ENCODE results near the gene TMEM131. TPM values are rescaled to one million over a fixed set of nuclear protein-coding genes. Genes with fewer than 3 reads are reported as not detected.
"Not testable (repeated sequence)": the region's sequence is repeated elsewhere in the genome, so short reads cannot be mapped to it uniquely, and the experiment has no call there.

Gene TMEM131
- total RNA-seq, 2 donors from 2014 or later, result 20.0 to 21.4 TPM

- ATAC-seq (no peak), DNase-seq (no peak)
- Histone ChIP-seq H3K9me3 (peaks cover 0 to 4% (median 0%) of the 10 kb centered on the region in 3 donors), H3K27ac (no peak overlapping the region), H3K27me3 (no peaks in the 10 kb centered on the region), H3K4me1 (no peaks in the 10 kb centered on the region), H3K4me3 (no peak overlapping the region), H3K36me3 (replicated peaks in 1 of 2; ENCODE audit: insufficient read depth in 1 of 2, low read depth in 2 of 2) (peaks cover 4 to 7% of the 10 kb centered on the region in 2 donors)
- TF ChIP-seq CTCF (IDR thresholded peaks at IDR 0.05) (no peak), POLR2A (IDR thresholded peaks at IDR 0.05) (no peak)
- intact Hi-C loops (cut with DNase I), result no loop called here
Observed at GRCh38 chr2:97891611-97892010, 104.1 kb downstream of the TMEM131 start.

- ATAC-seq, result no peak
- 82 to 92% methylated on average over 2 of the region's 2 CpGs for WGBS, 2 donors
- Histone ChIP-seq H3K4me3 (no peak overlapping the region), H3K27me3 (no peaks in the 10 kb centered on the region), H3K9me3 (peaks cover 0 to 16% (median 0%) of the 10 kb centered on the region in 3 donors), H3K27ac (no peak overlapping the region), H3K4me1 (no peaks in the 10 kb centered on the region), H3K36me3 (replicated peaks in 1 of 2; ENCODE audit: insufficient read depth in 1 of 2, low read depth in 2 of 2) (peaks cover 8 to 9% of the 10 kb centered on the region in 2 donors)
- intact Hi-C loops (cut with DNase I), result no loop called here
- no peak for TF ChIP-seq CTCF (IDR thresholded peaks at IDR 0.05)
- TF ChIP-seq POLR2A (IDR thresholded peaks at IDR 0.05), result no peak
- DNase-seq, result no peak
Observed at GRCh38 chr2:97889156-97889555, 106.6 kb downstream of the TMEM131 start.

- peaks cover 0 to 16% (median 0%) of the 10 kb centered on the region in 3 donors for H3K9me3 ChIP-seq
- DNase-seq, result no peak
Observed at GRCh38 chr2:97885841-97886240, 109.9 kb downstream of the TMEM131 start.

GRCh38 chr2:97880334-97880733 lies 115.4 kb downstream of the TMEM131 start:
- ATAC-seq (no peak), DNase-seq (no peak)
- intact Hi-C loops (cut with DNase I), result no loop called here
- WGBS, 2 donors, result 53 to 59% methylated on average over 2 of the region's 2 CpGs
- no peak for TF ChIP-seq CTCF (IDR thresholded peaks at IDR 0.05)
- no peak for TF ChIP-seq POLR2A (IDR thresholded peaks at IDR 0.05)
- no peak overlapping the region for H3K27ac ChIP-seq
- no peaks in the 10 kb centered on the region for H3K36me3 ChIP-seq (replicated peaks in 1 of 2; ENCODE audit: insufficient read depth in 1 of 2, low read depth in 2 of 2)
- H3K9me3 ChIP-seq, result no peaks in the 10 kb centered on the region
- no peak overlapping the region for H3K4me3 ChIP-seq
- H3K27me3 ChIP-seq, result no peaks in the 10 kb centered on the region
- no peaks in the 10 kb centered on the region for H3K4me1 ChIP-seq

More at GRCh38 chr2:97885841-97886240, 109.9 kb downstream of the TMEM131 start:
- no peak overlapping the region for H3K4me3 ChIP-seq
- no peaks in the 10 kb centered on the region for H3K27me3 ChIP-seq
- no peak overlapping the region for H3K27ac ChIP-seq
- no peak for ATAC-seq
- H3K36me3 ChIP-seq (replicated peaks in 1 of 2; ENCODE audit: insufficient read depth in 1 of 2, low read depth in 2 of 2), result peaks cover 8 to 9% of the 10 kb centered on the region in 2 donors
- H3K4me1 ChIP-seq, result no peaks in the 10 kb centered on the region
- intact Hi-C loops (cut with DNase I), result no loop called here
- TF ChIP-seq POLR2A (IDR thresholded peaks at IDR 0.05), result no peak
- TF ChIP-seq CTCF (IDR thresholded peaks at IDR 0.05), result no peak

- TF ChIP-seq CTCF (IDR thresholded peaks at IDR 0.05), result no peak
- TF ChIP-seq POLR2A (IDR thresholded peaks at IDR 0.05), result no peak
- H3K36me3 ChIP-seq (replicated peaks in 1 of 2; ENCODE audit: insufficient read depth in 1 of 2, low read depth in 2 of 2), result no peaks in the 10 kb centered on the region
- H3K27ac ChIP-seq, result no peak overlapping the region
- 98 to 99% methylated on average over 3 of the region's 3 CpGs for WGBS, 2 donors
- intact Hi-C loops (cut with DNase I), result no loop called here
- H3K4me3 ChIP-seq, result no peak overlapping the region
- H3K4me1 ChIP-seq, result no peaks in the 10 kb centered on the region
- no peaks in the 10 kb centered on the region for H3K27me3 ChIP-seq
- ATAC-seq, result no peak
- H3K9me3 ChIP-seq, result no peaks in the 10 kb centered on the region
- DNase-seq, result no peak
Observed at GRCh38 chr2:97878865-97879264, 116.9 kb downstream of the TMEM131 start.

- H3K4me3 ChIP-seq; ATAC-seq; H3K4me1 ChIP-seq; H3K27ac ChIP-seq; H3K36me3 ChIP-seq (replicated peaks in 1 of 2; ENCODE audit: insufficient read depth in 1 of 2, low read depth in 2 of 2); H3K9me3 ChIP-seq; H3K27me3 ChIP-seq; DNase-seq; intact Hi-C loops (cut with DNase I): not testable (repeated sequence)
- WGBS, 2 donors, result 97 to 98% methylated on average over 2 of the region's 2 CpGs
Observed at GRCh38 chr2:97878317-97878716, 117.4 kb downstream of the TMEM131 start.
